Left lung (tissue), 10 donors: ENCODE results near the gene PIK3R4. TPM values are rescaled to one million over a fixed set of nuclear protein-coding genes. Genes with fewer than 3 reads are reported as not detected.

ENCODE experiments used
- ATAC-seq: fragments of 200-7000 bp; cut with Tn5 transposase; one replicate; pipeline ENCODE4 v1.9.1; 2020; ENCODE audit warnings: moderate library complexity
- DNase-seq, 4 donors: peaks; one replicate each; pipeline ENCODE4 v3.0.0-alpha.2; 2013 to 2020
- H3K27ac ChIP-seq, 2 donors: fragments of 200-600 bp; sonication (generic) in 1 of 2; one replicate each; pipeline versions ENCODE4 v1.5.0 to v1.8.0; 2020 to 2021
- H3K27me3 ChIP-seq, 2 donors: fragments of 200-600 bp; sonication (generic) in 1 of 2; one replicate each; pipeline versions ENCODE4 v1.5.0 to v1.8.0; 2020 to 2021
- H3K36me3 ChIP-seq, 2 donors: fragments of 200-600 bp; sonication (generic) in 1 of 2; one replicate each; pipeline versions ENCODE4 v1.5.0 to v1.8.0; 2020 to 2021
- H3K4me1 ChIP-seq, 2 donors: fragments of 200-600 bp; one replicate each; pipeline ENCODE4 v1.8.0; 2021
- H3K4me3 ChIP-seq, 2 donors: fragments of 200-600 bp; sonication (generic) in 1 of 2; one replicate each; pipeline versions ENCODE4 v1.5.0 to v1.8.0; 2020 to 2021; ENCODE audit warnings: mild to moderate bottlenecking in 1 of 2
- H3K9me3 ChIP-seq, 2 donors: fragments of 200-600 bp; sonication (generic) in 1 of 2; one replicate each; pipeline versions ENCODE4 v1.5.0 to v1.8.0; 2020 to 2021
- CTCF ChIP-seq, 2 donors: fragments of 200-600 bp; sonication (generic) in 1 of 2; IDR thresholded peaks; one replicate each; pipeline versions ENCODE4 v1.5.0 to v1.8.0; 2021; ENCODE audit warnings: antibody characterized with exemption in 2 of 2
- intact Hi-C, 2 donors: fragments of 100-400 bp; cut with DNase I; formaldehyde crosslinking; loops; one replicate each; pipeline versions ENCODE4 v1.11.2 to v1.14.2; 2022
- polyA plus RNA-seq, 6 donors: library from polyadenylated mRNA; unstranded; fragments of 120-200 nt; gene quantifications; one replicate each; pipeline ENCODE4 v1.2.1, GENCODE V29; 2013; ENCODE audit not compliant: insufficient read length in 6 of 6
- total RNA-seq, 2 donors: library from RNA; stranded (reverse); fragmentation: NEBNext Ultra II Directional; extraction: Animal tissue kit (Norgen Biotek cat#: 25700); gene quantifications; one replicate each; pipeline ENCODE4 v1.2.1, GENCODE V29; 2021
- donor health status: DM: no; HTN: yes; CAD: no.
- donor health status: DM: no; HTN: no; CAD: no.

Gene PIK3R4
- total and polyA plus RNA-seq, 8 donors, result 24.8 to 58.3 (median 46.0) TPM

- DNase-seq (peak in 3 of 4 donors; percentile 45 to 72 (median 47)), ATAC-seq (peak; percentile 94)
- H3K4me1 ChIP-seq, result no peaks in the 10 kb centered on the region
- no peak overlapping the region for H3K4me3 ChIP-seq
- intact Hi-C loops, result loop anchor here in 1 of 2 donors (5.0 kb wide), 1 partner anchor 132 kb away; the partner anchor contains the start of gene ATP2C1
- no peaks in the 10 kb centered on the region for H3K36me3 ChIP-seq
- no peaks in the 10 kb centered on the region for H3K27me3 ChIP-seq
- H3K27ac ChIP-seq, result no peak overlapping the region
- TF ChIP-seq CTCF (IDR thresholded peaks at IDR 0.05), result peak; percentile 62 to 67
- H3K9me3 ChIP-seq, result no peaks in the 10 kb centered on the region
Observed at GRCh38 chr3:130759692-130760338, 13.2 kb upstream of the PIK3R4 start.

- H3K36me3 ChIP-seq, result no peaks in the 10 kb centered on the region
- H3K27ac ChIP-seq, result no peak overlapping the region
- TF ChIP-seq CTCF (IDR thresholded peaks at IDR 0.05), result no peak
- no peak for DNase-seq
- no peaks in the 10 kb centered on the region for H3K9me3 ChIP-seq
- H3K27me3 ChIP-seq, result no peaks in the 10 kb centered on the region
- no peaks in the 10 kb centered on the region for H3K4me1 ChIP-seq
- intact Hi-C loops, result loop anchor here in 1 of 2 donors (5.0 kb wide), 1 partner anchor 134 kb away; the partner anchor contains the start of gene ATP2C1
- H3K4me3 ChIP-seq, result no peak overlapping the region
- no peak for ATAC-seq
Observed at GRCh38 chr3:130758624-130759369, 12.2 kb upstream of the PIK3R4 start.

- Histone ChIP-seq H3K36me3 (no peaks in the 10 kb centered on the region), H3K27me3 (no peaks in the 10 kb centered on the region), H3K27ac (no peak overlapping the region), H3K4me3 (no peak overlapping the region), H3K9me3 (no peaks in the 10 kb centered on the region), H3K4me1 (no peaks in the 10 kb centered on the region)
- no peak for TF ChIP-seq CTCF (IDR thresholded peaks at IDR 0.05)
- intact Hi-C loops, result loop anchor here in 1 of 2 donors (5.0 kb wide), 1 partner anchor 135 kb away; the partner anchor contains the start of gene ATP2C1
- DNase-seq, result no peak
- ATAC-seq, result no peak
Observed at GRCh38 chr3:130757611-130758150, 11.1 kb upstream of the PIK3R4 start.

- intact Hi-C loops, result loop anchor here in 1 of 2 donors (5.0 kb wide), 1 partner anchor 137 kb away; the partner anchor contains the start of gene ATP2C1
Observed at GRCh38 chr3:130755666-130756065, 9.0 kb upstream of the PIK3R4 start.

More at GRCh38 chr3:130755666-130756065, 9.0 kb upstream of the PIK3R4 start:
- H3K4me3 ChIP-seq, result no peak overlapping the region
- DNase-seq, result no peak
- no peaks in the 10 kb centered on the region for H3K27me3 ChIP-seq
- H3K27ac ChIP-seq, result no peak overlapping the region
- H3K36me3 ChIP-seq, result no peaks in the 10 kb centered on the region
- TF ChIP-seq CTCF (IDR thresholded peaks at IDR 0.05), result no peak
- no peak for ATAC-seq
- H3K9me3 ChIP-seq, result no peaks in the 10 kb centered on the region
- H3K4me1 ChIP-seq, result no peaks in the 10 kb centered on the region
